Measurements from ENCODE around the gene SHC1.

SHC1 gene

GRCh38 chr1:154973344-154974101 lies 3.0 kb upstream of the SHC1 start:
- DNase-seq (ENCODE audit: low read depth in 2 of 2): peak; percentile 72 to 79

GRCh38 chr1:154972517-154973343 lies 2.2 kb upstream of the SHC1 start:
- DNase-seq (ENCODE audit: low read depth in 2 of 2): no peak

GRCh38 chr1:154972213-154972516 lies 1.6 kb upstream of the SHC1 start:
- no peak for DNase-seq (ENCODE audit: low read depth in 2 of 2)

GRCh38 chr1:154971341-154971998 lies 923 bp upstream of the SHC1 start:
- no peak for DNase-seq (ENCODE audit: low read depth in 2 of 2)

GRCh38 chr1:154969860-154970452 lies 591 bp downstream of the SHC1 start:
- no peak for DNase-seq (ENCODE audit: low read depth in 2 of 2)

- DNase-seq (ENCODE audit: low read depth in 2 of 2): no peak
Measured at GRCh38 chr1:154969246-154969645, 1.3 kb downstream of the SHC1 start.

GRCh38 chr1:154968731-154969130 lies 1.8 kb downstream of the SHC1 start:
- DNase-seq (ENCODE audit: low read depth in 2 of 2): no peak

GRCh38 chr1:154967331-154967950 lies 3.1 kb downstream of the SHC1 start:
- DNase-seq (ENCODE audit: low read depth in 2 of 2): no peak

GRCh38 chr1:154966111-154966510 lies 4.4 kb downstream of the SHC1 start:
- DNase-seq (ENCODE audit: low read depth in 2 of 2): no peak

- DNase-seq (ENCODE audit: low read depth in 2 of 2): no peak
Measured at GRCh38 chr1:154964359-154964758, 6.2 kb downstream of the SHC1 start.

- DNase-seq (ENCODE audit: low read depth in 2 of 2): no peak
Measured at GRCh38 chr1:154963643-154964042, 6.9 kb downstream of the SHC1 start.

- no peak for DNase-seq (ENCODE audit: low read depth in 2 of 2)
Measured at GRCh38 chr1:154962795-154963330, 7.7 kb downstream of the SHC1 start.

- DNase-seq (ENCODE audit: low read depth in 2 of 2): no peak
Measured at GRCh38 chr1:154962156-154962749, 8.3 kb downstream of the SHC1 start.

GRCh38 chr1:154961207-154962155 lies 9.1 kb downstream of the SHC1 start, which contains the start of gene PYGO2:
TSS of gene PYGO2 (minus strand) at chr1:154961782. CDS start at chr1:154961576, 206 bp downstream.
- DNase-seq (ENCODE audit: low read depth in 2 of 2): peak; percentile 63 to 66

GRCh38 chr1:154960446-154961136 lies 10.0 kb downstream of the SHC1 start:
- DNase-seq (ENCODE audit: low read depth in 2 of 2): no peak

GRCh38 chr1:154959426-154959780 lies 11.1 kb downstream of the SHC1 start:
- DNase-seq (ENCODE audit: low read depth in 2 of 2): no peak

- no peak for DNase-seq (ENCODE audit: low read depth in 2 of 2)
Measured at GRCh38 chr1:154958681-154959425, 11.7 kb downstream of the SHC1 start.

- DNase-seq (ENCODE audit: low read depth in 2 of 2): no peak
Measured at GRCh38 chr1:154958036-154958435, 12.5 kb downstream of the SHC1 start.

Data from stimulated activated CD8-positive, alpha-beta memory T cell treated with anti-CD3 and anti-CD28 coated beads, Interleukin-15, amount 100 ng/mL, for 4 hours (primary cell).